GM06990 (cell line): ENCODE measurements around the gene DAPK2.

Experiments used
- DNase-seq: peaks from one replicate; pipeline ENCODE4 v3.0.0-alpha.2; 2011; ENCODE audit not compliant: insufficient read length; ENCODE audit errors: extremely low read depth
- H3K27me3 ChIP-seq: replicated peaks from 2 replicates; pipeline ENCODE4 v1.6.0; 2011; ENCODE audit warnings: low read length; ENCODE audit not compliant: control insufficient read depth, insufficient read depth
- H3K36me3 ChIP-seq: 2 replicates; pipeline ENCODE4 v1.5.1; 2011; ENCODE audit warnings: low read length; ENCODE audit not compliant: control insufficient read depth, insufficient read depth
- H3K4me3 ChIP-seq: replicated peaks from 2 replicates; pipeline ENCODE4 v1.5.1; 2011; ENCODE audit warnings: low read depth, mild to moderate bottlenecking, control low read depth, low read length
- TF ChIP-seq, protein P1 (sequence below): IDR thresholded peaks from 2 replicates; pipeline ENCODE4 v1.5.1; 2011; ENCODE audit warnings: low read length, control low read depth, mild to moderate bottlenecking, inconsistent platforms; ENCODE audit not compliant: insufficient read depth, poor library complexity, severe bottlenecking

Gene DAPK2

DNA sequence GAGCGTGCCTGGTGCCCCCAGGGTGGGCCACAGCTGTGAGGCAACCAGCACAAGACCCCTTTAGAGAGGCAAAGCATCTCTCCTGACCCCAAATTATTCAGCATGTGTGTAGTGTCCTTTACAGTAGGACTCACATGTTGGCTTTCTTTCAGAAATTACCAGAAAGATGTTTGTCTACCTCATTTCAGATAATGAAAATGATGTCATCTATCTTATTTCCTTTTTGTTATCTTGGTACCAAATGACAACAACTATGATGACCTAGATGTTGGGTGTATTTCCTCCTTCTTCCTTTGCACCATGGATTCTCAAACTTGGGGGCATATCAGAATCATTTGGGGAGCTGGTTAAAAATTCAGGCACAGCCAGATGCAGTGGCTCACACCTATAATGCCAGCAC is 50.5 kb downstream of the DAPK2 start:
- no peak overlapping the region for H3K4me3 ChIP-seq
- TF ChIP-seq, protein P1, sequence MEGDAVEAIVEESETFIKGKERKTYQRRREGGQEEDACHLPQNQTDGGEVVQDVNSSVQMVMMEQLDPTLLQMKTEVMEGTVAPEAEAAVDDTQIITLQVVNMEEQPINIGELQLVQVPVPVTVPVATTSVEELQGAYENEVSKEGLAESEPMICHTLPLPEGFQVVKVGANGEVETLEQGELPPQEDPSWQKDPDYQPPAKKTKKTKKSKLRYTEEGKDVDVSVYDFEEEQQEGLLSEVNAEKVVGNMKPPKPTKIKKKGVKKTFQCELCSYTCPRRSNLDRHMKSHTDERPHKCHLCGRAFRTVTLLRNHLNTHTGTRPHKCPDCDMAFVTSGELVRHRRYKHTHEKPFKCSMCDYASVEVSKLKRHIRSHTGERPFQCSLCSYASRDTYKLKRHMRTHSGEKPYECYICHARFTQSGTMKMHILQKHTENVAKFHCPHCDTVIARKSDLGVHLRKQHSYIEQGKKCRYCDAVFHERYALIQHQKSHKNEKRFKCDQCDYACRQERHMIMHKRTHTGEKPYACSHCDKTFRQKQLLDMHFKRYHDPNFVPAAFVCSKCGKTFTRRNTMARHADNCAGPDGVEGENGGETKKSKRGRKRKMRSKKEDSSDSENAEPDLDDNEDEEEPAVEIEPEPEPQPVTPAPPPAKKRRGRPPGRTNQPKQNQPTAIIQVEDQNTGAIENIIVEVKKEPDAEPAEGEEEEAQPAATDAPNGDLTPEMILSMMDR: no peak
- no peaks in the 10 kb centered on the region for H3K27me3 ChIP-seq
- DNase-seq: no peak
- no peaks in the 10 kb centered on the region for H3K36me3 ChIP-seq

DNA sequence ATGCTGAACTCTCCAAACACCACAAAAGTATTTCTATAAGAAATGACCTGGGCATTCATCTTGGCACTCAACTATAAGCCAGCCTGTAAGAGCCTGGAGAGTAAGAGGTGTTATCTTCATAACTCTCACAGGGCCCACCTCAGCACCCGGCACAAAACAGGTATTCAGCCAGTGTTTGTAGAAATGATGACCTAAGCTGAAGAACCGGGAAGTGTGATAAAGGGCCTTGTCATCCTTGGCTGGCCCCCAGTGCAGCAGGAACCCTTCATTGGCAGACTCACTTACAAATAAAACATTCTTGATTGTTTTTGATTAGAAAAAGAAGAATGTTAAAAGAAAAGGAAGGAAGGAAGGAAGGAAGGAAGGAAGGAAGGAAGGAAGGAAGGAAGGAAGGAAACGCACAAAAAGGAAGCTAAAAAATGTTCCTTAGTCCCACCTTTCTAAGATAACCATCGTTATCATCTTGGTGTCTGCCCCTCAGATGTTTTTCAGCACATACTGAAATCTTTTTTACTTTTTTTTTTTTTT is 52.1 kb downstream of the DAPK2 start:
- H3K27me3 ChIP-seq: no peaks in the 10 kb centered on the region
- TF ChIP-seq, protein P1: no peak

DNA sequence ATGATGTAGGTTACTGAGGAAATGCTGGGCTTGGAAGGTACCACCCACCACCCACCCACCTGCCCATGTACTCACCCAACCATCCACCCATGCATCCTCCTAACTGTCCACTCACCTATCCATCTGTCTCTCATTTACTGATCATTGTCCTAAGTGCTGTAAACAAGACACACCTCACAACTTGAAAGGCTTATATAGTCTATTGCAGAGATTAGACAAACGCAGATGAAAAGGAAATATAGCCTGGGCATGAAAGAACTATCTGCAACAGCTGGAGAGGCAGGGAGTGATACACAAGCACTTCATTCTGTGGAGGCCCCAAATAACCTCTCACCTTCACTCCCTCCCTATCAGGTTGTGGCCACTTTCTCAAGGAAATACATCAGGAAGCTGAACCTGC is 54.0 kb downstream of the DAPK2 start:
- H3K36me3 ChIP-seq: no peaks in the 10 kb centered on the region
- DNase-seq: no peak
- no peaks in the 10 kb centered on the region for H3K27me3 ChIP-seq
- H3K4me3 ChIP-seq: no peak overlapping the region
- TF ChIP-seq, protein P1: no peak

More for the DNA sequence above, 52.1 kb downstream of the DAPK2 start:
- DNase-seq: no peak
- H3K36me3 ChIP-seq: no peaks in the 10 kb centered on the region
- H3K4me3 ChIP-seq: no peak overlapping the region

DNA sequence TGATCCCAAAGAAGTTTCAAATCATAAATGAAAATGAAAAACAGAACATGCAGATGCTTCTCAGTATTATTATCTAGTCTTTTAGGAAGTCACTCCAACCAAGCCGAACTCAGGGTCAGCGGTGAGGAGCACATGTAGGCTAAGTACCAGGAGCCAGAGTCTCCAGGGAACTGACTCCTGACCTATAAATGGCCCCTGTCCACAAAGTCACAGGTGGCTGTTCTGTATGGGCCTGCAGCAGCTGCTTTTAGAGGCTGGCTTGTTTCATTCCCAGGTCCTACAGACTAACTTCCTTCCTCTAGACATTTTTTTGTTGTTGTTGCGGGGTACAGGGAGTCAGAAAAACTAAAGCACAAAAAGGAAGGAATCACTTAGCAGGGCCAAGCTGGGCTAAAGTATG is 54.6 kb downstream of the DAPK2 start:
- DNase-seq: no peak
- H3K4me3 ChIP-seq: no peak overlapping the region
- TF ChIP-seq, protein P1: no peak
- H3K27me3 ChIP-seq: no peaks in the 10 kb centered on the region
- no peaks in the 10 kb centered on the region for H3K36me3 ChIP-seq

DNA sequence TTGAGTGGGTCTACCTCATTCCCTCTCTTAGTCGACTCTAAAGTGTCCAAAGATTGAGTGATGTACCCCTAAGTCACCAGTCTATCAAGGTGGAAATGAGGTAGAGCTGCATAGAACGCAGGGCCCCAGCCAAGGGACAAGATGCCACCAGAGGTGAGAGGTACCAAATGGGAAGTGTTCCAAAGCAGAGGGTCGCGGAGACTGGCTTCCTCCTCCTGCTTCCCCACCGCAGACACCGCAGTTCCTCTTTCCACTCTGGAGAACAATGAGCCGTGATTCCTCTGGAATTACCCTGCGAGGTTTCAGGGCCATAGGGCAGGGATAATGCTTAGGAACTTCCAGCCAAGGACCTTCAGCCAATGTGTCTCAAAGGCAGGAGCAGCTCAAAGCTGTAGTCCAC is 55.8 kb downstream of the DAPK2 start:
- Histone ChIP-seq H3K36me3 (no peaks in the 10 kb centered on the region), H3K4me3 (no peak overlapping the region), H3K27me3 (no peaks in the 10 kb centered on the region)
- TF ChIP-seq, protein P1: no peak
- DNase-seq: no peak

DNA sequence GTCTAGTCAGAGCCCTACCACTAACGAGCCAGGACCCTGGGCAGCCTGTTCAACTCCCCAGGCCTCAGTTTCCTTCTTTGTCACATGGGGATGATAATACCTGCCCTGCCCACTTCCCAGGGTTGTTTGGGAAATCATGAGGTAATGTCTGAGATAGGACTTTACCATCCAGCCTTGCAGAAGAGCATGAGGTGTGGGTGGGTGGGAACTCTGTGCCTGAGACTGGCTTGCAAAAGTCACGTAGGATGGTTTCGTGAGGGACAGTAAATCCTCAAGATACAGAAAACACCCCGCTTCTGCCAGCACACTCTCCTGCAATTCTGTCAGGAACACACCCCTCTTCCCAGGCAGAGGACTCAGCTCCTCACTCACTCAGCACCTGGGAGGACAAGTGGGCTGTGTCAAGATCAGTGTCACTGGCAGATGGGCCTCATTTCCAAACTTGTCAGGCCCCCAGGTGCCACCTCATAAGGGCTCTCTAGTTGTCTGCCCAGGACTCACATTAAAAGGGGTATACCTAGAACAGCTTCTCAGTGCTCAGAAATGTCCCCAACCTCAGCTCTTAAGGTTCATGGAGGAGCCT is 58.4 kb downstream of the DAPK2 start:
- TF ChIP-seq, protein P1: no peak
- H3K36me3 ChIP-seq: no peaks in the 10 kb centered on the region
- H3K4me3 ChIP-seq: no peak overlapping the region
- no peaks in the 10 kb centered on the region for H3K27me3 ChIP-seq
- DNase-seq: no peak
